ENCODE measurements around the gene HLA-A. TPM values are rescaled to one million over a fixed set of nuclear protein-coding genes. Genes with fewer than 3 reads are reported as not detected.

The HLA-A gene
- total and polyA plus RNA-seq, 2 of the 13 experiments (the other 11 are each of a cell fraction or from before 2014, with no cell fraction given) = 345 to 527 TPM

- TF ChIP-seq E2F2 (CRISPR knock-in tag; IDR thresholded peaks at IDR 0.05; ENCODE audit: borderline replicate concordance) = no peak
- no peak for TF ChIP-seq ZNF30 (CRISPR knock-in tag; IDR thresholded peaks at IDR 0.05)
- TF ChIP-seq SMARCC2 (IDR thresholded peaks at IDR 0.05) = no peak
- TF ChIP-seq MXD4 (CRISPR knock-in tag; IDR thresholded peaks at IDR 0.05) = peak; percentile 53; the same call in 1 of the 2 replicates
- peak; percentile 64; the same call in 1 of the 2 replicates for TF ChIP-seq ARID2 (CRISPR knock-in tag; IDR thresholded peaks at IDR 0.05; ENCODE audit: borderline replicate concordance)
- no peak for TF ChIP-seq THYN1 (CRISPR knock-in tag; IDR thresholded peaks at IDR 0.05; ENCODE audit: borderline replicate concordance, low read depth)
- no peak for TF ChIP-seq REXO4 (CRISPR knock-in tag; IDR thresholded peaks at IDR 0.05; ENCODE audit: borderline replicate concordance)
- no peak for TF ChIP-seq PHB2 (IDR thresholded peaks at IDR 0.05; ENCODE audit: partially characterized antibody)
- no peak for TF ChIP-seq BHLHE40 (IDR thresholded peaks at IDR 0.05; ENCODE audit: low read length)
- TF ChIP-seq MTF2 (CRISPR knock-in tag; IDR thresholded peaks at IDR 0.05; ENCODE audit: borderline replicate concordance) = no peak
- TF ChIP-seq, protein P1, sequence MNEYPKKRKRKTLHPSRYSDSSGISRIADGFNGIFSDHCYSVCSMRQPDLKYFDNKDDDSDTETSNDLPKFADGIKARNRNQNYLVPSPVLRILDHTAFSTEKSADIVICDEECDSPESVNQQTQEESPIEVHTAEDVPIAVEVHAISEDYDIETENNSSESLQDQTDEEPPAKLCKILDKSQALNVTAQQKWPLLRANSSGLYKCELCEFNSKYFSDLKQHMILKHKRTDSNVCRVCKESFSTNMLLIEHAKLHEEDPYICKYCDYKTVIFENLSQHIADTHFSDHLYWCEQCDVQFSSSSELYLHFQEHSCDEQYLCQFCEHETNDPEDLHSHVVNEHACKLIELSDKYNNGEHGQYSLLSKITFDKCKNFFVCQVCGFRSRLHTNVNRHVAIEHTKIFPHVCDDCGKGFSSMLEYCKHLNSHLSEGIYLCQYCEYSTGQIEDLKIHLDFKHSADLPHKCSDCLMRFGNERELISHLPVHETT (CRISPR knock-in tag; conservative IDR thresholded peaks at IDR 0.05) = 0 out of 2 replicates have a peak, but pooled peaks have one; percentile 34
- TF ChIP-seq ZMYM3 (CRISPR knock-in tag; IDR thresholded peaks at IDR 0.05) = peak; percentile 65; the same call in 1 of the 2 replicates
- TF ChIP-seq, protein P2, sequence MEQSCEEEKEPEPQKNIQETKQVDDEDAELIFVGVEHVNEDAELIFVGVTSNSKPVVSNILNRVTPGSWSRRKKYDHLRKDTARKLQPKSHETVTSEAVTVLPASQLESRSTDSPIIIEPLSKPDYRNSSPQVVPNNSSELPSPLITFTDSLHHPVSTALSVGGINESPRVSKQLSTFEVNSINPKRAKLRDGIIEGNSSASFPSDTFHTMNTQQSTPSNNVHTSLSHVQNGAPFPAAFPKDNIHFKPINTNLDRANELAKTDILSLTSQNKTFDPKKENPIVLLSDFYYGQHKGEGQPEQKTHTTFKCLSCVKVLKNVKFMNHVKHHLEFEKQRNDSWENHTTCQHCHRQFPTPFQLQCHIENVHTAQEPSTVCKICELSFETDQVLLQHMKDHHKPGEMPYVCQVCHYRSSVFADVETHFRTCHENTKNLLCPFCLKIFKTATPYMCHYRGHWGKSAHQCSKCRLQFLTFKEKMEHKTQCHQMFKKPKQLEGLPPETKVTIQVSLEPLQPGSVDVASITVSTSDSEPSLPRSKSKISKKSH (CRISPR knock-in tag; IDR thresholded peaks at IDR 0.05; ENCODE audit: borderline replicate concordance) = no peak
- no peak for TF ChIP-seq NFATC3 (CRISPR knock-in tag; IDR thresholded peaks at IDR 0.05)
- no peak for TF ChIP-seq NBN (conservative IDR thresholded peaks at IDR 0.05)
- TF ChIP-seq ATF1 (CRISPR knock-in tag; IDR thresholded peaks at IDR 0.05) = no peak
- peak; percentile 95 for TF ChIP-seq MAFG (CRISPR knock-in tag; IDR thresholded peaks at IDR 0.05)
- TF ChIP-seq ZNF44 (CRISPR knock-in tag; IDR thresholded peaks at IDR 0.05) = no peak
- no peak for TF ChIP-seq NCOA1 (CRISPR knock-in tag; IDR thresholded peaks at IDR 0.05)
- no peak for TF ChIP-seq DNMT1 (CRISPR knock-in tag; IDR thresholded peaks at IDR 0.05)
- TF ChIP-seq RARG (CRISPR knock-in tag; IDR thresholded peaks at IDR 0.05; ENCODE audit: low read depth) = 0 out of 2 replicates have a peak, but pooled peaks have one; percentile 40
- TF ChIP-seq, protein P3, sequence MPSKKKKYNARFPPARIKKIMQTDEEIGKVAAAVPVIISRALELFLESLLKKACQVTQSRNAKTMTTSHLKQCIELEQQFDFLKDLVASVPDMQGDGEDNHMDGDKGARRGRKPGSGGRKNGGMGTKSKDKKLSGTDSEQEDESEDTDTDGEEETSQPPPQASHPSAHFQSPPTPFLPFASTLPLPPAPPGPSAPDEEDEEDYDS (CRISPR knock-in tag; IDR thresholded peaks at IDR 0.05) = peak; percentile 94
- peak; percentile 60 for TF ChIP-seq ZEB1 (IDR thresholded peaks at IDR 0.05; ENCODE audit: insufficient replicate concordance, low read depth)
- TF ChIP-seq ZNF775 (CRISPR knock-in tag; IDR thresholded peaks at IDR 0.05; ENCODE audit: borderline replicate concordance) = 0 out of 2 replicates have a peak, but pooled peaks have one; percentile 35
- no peak for TF ChIP-seq ZNF552 (CRISPR knock-in tag; IDR thresholded peaks at IDR 0.05; ENCODE audit: borderline replicate concordance)
- no peak for TF ChIP-seq PRMT3 (CRISPR knock-in tag; IDR thresholded peaks at IDR 0.05; ENCODE audit: borderline replicate concordance, low read depth)
- no peak for TF ChIP-seq SP4 (CRISPR knock-in tag; IDR thresholded peaks at IDR 0.05)
- no peak for TF ChIP-seq ZNF83 (CRISPR knock-in tag; IDR thresholded peaks at IDR 0.05; ENCODE audit: borderline replicate concordance)
These were observed 22.7 kb downstream of the HLA-A start (continued) for GRCh38 chr6:29964887-29965562.

All from HepG2 (cell line).